PC-9 (cell line): Measurements from ENCODE around the gene SLC1A7.

ENCODE experiments used
- EZH2 ChIP-seq: fragments of 200-600 bp; sonication (generic); IDR thresholded peaks from 2 replicates; pipeline ENCODE4 v1.8.0; 2017; ENCODE audit warnings: antibody characterized with exemption, low read depth
- TF ChIP-seq, protein P1 (sequence below): fragments of 200-600 bp; sonication (generic); conservative IDR thresholded peaks from 2 replicates; pipeline ENCODE4 v1.6.1; 2017; ENCODE audit warnings: mixed run types, antibody characterized with exemption, mild to moderate bottlenecking, moderate library complexity

- TF ChIP-seq, protein P1, sequence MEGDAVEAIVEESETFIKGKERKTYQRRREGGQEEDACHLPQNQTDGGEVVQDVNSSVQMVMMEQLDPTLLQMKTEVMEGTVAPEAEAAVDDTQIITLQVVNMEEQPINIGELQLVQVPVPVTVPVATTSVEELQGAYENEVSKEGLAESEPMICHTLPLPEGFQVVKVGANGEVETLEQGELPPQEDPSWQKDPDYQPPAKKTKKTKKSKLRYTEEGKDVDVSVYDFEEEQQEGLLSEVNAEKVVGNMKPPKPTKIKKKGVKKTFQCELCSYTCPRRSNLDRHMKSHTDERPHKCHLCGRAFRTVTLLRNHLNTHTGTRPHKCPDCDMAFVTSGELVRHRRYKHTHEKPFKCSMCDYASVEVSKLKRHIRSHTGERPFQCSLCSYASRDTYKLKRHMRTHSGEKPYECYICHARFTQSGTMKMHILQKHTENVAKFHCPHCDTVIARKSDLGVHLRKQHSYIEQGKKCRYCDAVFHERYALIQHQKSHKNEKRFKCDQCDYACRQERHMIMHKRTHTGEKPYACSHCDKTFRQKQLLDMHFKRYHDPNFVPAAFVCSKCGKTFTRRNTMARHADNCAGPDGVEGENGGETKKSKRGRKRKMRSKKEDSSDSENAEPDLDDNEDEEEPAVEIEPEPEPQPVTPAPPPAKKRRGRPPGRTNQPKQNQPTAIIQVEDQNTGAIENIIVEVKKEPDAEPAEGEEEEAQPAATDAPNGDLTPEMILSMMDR, result no peak
- TF ChIP-seq EZH2, result no peak
These were observed 59.5 kb downstream of the SLC1A7 start for GRCh38 chr1:53082826-53083455.
